H9 (cell line): Measurements from ENCODE around the gene NSUN7. TPM values are rescaled to one million over a fixed set of nuclear protein-coding genes. Genes with fewer than 3 reads are reported as not detected.

Source experiments
- DNase-seq: peaks from one replicate; pipeline ENCODE4 v3.0.0-alpha.2; 2017
- H2AFZ ChIP-seq: one replicate; pipeline ENCODE4 v1.6.1; 2013; ENCODE audit warnings: mild to moderate bottlenecking, low read length, control low read depth, moderate library complexity
- H2AK5ac ChIP-seq: 2 replicates; pipeline ENCODE4 v1.6.1; 2013; ENCODE audit warnings: low read length, control low read depth, mixed read lengths; ENCODE audit not compliant: insufficient read length
- H2BK120ac ChIP-seq: one replicate; pipeline ENCODE4 v1.6.1; 2013; ENCODE audit warnings: low read depth, mild to moderate bottlenecking, low read length, control low read depth, inconsistent platforms; ENCODE audit not compliant: poor library complexity, severe bottlenecking
- H2BK12ac ChIP-seq: 2 replicates; pipeline ENCODE4 v1.6.1; 2013; ENCODE audit warnings: low read length, control low read depth, mixed read lengths, low read depth; ENCODE audit not compliant: insufficient read length
- H2BK15ac ChIP-seq: 2 replicates; pipeline ENCODE4 v1.6.1; 2013; ENCODE audit warnings: low read depth, low read length, control low read depth
- H2BK20ac ChIP-seq: one replicate; pipeline ENCODE4 v1.6.1; 2013; ENCODE audit warnings: low read depth, mild to moderate bottlenecking, low read length, control low read depth, inconsistent platforms; ENCODE audit not compliant: poor library complexity, severe bottlenecking
- H2BK5ac ChIP-seq: 2 replicates; pipeline ENCODE4 v1.6.1; 2013; ENCODE audit warnings: low read length, control low read depth, mixed read lengths; ENCODE audit not compliant: insufficient read length
- H3K14ac ChIP-seq: 2 replicates; pipeline ENCODE4 v1.6.1; 2013; ENCODE audit warnings: low read length, control low read depth; ENCODE audit not compliant: insufficient read depth
- H3K18ac ChIP-seq: 2 replicates; pipeline ENCODE4 v1.6.1; 2013; ENCODE audit warnings: low read depth, mild to moderate bottlenecking, mixed read lengths, low read length, control low read depth; ENCODE audit not compliant: insufficient read length
- H3K23ac ChIP-seq: 2 replicates; pipeline ENCODE4 v1.6.1; 2013; ENCODE audit warnings: low read length, control low read depth, mixed read lengths, low read depth; ENCODE audit not compliant: insufficient read length
- H3K23me2 ChIP-seq: 2 replicates; pipeline ENCODE4 v1.6.1; 2013; ENCODE audit warnings: low read depth, mild to moderate bottlenecking, mixed read lengths, low read length, control low read depth; ENCODE audit not compliant: insufficient read length, poor library complexity, severe bottlenecking
- H3K27ac ChIP-seq: 2 replicates; pipeline ENCODE4 v1.5.1; 2013; ENCODE audit warnings: low read length, control low read depth, mixed read lengths, low read depth; ENCODE audit not compliant: insufficient read length
- H3K27me3 ChIP-seq: 2 replicates; pipeline ENCODE4 v1.6.1; 2013; ENCODE audit warnings: low read length, control low read depth, inconsistent platforms; ENCODE audit not compliant: insufficient read depth
- H3K4ac ChIP-seq: 2 replicates; pipeline ENCODE4 v1.6.1; 2013; ENCODE audit warnings: low read depth, mild to moderate bottlenecking, control low read depth, inconsistent platforms, low read length, moderate library complexity
- H3K4me1 ChIP-seq: 2 replicates; pipeline ENCODE4 v1.6.1; 2013; ENCODE audit warnings: low read length, control low read depth, inconsistent platforms; ENCODE audit not compliant: insufficient read depth
- H3K4me2 ChIP-seq: 2 replicates; pipeline ENCODE4 v1.6.1; 2013; ENCODE audit warnings: low read length, control low read depth, mixed read lengths; ENCODE audit not compliant: insufficient read length, insufficient read depth
- H3K56ac ChIP-seq: 2 replicates; pipeline ENCODE4 v1.6.1; 2013; ENCODE audit warnings: low read depth, mild to moderate bottlenecking, mixed read lengths, low read length, control low read depth; ENCODE audit not compliant: insufficient read length
- H3K79me1 ChIP-seq: 2 replicates; pipeline ENCODE4 v1.6.1; 2013; ENCODE audit warnings: low read depth, mild to moderate bottlenecking, moderate library complexity, low read length, control low read depth, inconsistent platforms; ENCODE audit not compliant: insufficient read depth, poor library complexity, severe bottlenecking
- H3K79me2 ChIP-seq: 2 replicates; pipeline ENCODE4 v1.6.1; 2013; ENCODE audit warnings: low read length, control low read depth, inconsistent platforms; ENCODE audit not compliant: insufficient read depth
- H3K9ac ChIP-seq: 2 replicates; pipeline ENCODE4 v1.6.1; 2013; ENCODE audit warnings: low read length, control low read depth, mixed read lengths; ENCODE audit not compliant: insufficient read length; ENCODE audit errors: extremely low read depth
- H3K9me3 ChIP-seq: one replicate; pipeline ENCODE4 v1.6.1; 2013; ENCODE audit warnings: low read depth, low read length, inconsistent platforms; ENCODE audit not compliant: control insufficient read depth
- H3T11ph ChIP-seq: one replicate; pipeline ENCODE4 v1.6.1; 2013; ENCODE audit warnings: mild to moderate bottlenecking, low read length, control low read depth, inconsistent platforms
- H4K20me1 ChIP-seq: one replicate; pipeline ENCODE4 v1.6.1; 2013; ENCODE audit not compliant: control insufficient read depth, insufficient read length, insufficient read depth
- H4K5ac ChIP-seq: 2 replicates; pipeline ENCODE4 v1.6.1; 2013; ENCODE audit warnings: low read depth, mild to moderate bottlenecking, mixed read lengths, low read length, control low read depth; ENCODE audit not compliant: insufficient read length
- H4K8ac ChIP-seq: replicated peaks from 2 replicates; pipeline ENCODE4 v1.6.1; 2013; ENCODE audit warnings: low read length, control low read depth, mixed read lengths, low read depth; ENCODE audit not compliant: insufficient read length
- H4K91ac ChIP-seq: 2 replicates; pipeline ENCODE4 v1.6.1; 2013; ENCODE audit warnings: low read depth, mild to moderate bottlenecking, moderate library complexity, mixed read lengths, low read length, control low read depth; ENCODE audit not compliant: insufficient read length
- H3K27ac Mint-ChIP-seq, 3 experiments: 2 replicates in 2 of 3; 3 replicates in 1 of 3; pipeline ENCODE4 v1.8.0; 2020 to 2021; ENCODE audit warnings: mixed read lengths in 3 of 3, mild to moderate bottlenecking in 1 of 3, moderate library complexity in 1 of 3
- H3K27me3 Mint-ChIP-seq: 2 replicates; pipeline ENCODE4 v1.8.0; 2021; ENCODE audit warnings: low read depth, mild to moderate bottlenecking, moderate library complexity, mixed read lengths
- H3K36me3 Mint-ChIP-seq, 3 experiments: 2 replicates in 2 of 3; 3 replicates in 1 of 3; pipeline ENCODE4 v1.8.0; 2020 to 2021; ENCODE audit warnings: low read depth in 3 of 3, mixed read lengths in 3 of 3; ENCODE audit not compliant: insufficient read depth in 1 of 3
- H3K4me1 Mint-ChIP-seq, 2 experiments: 2 replicates each; pipeline ENCODE4 v1.8.0; 2020; ENCODE audit warnings: mixed read lengths in 2 of 2
- H3K4me3 Mint-ChIP-seq, 2 experiments: 2 replicates in 1 of 2; 3 replicates in 1 of 2; pipeline ENCODE4 v1.8.0; 2020 to 2021; ENCODE audit warnings: mild to moderate bottlenecking in 2 of 2, mixed read lengths in 2 of 2, moderate library complexity in 1 of 2
- H3K9me3 Mint-ChIP-seq, 2 experiments: 2 replicates in 1 of 2; 3 replicates in 1 of 2; pipeline ENCODE4 v1.8.0; 2020; ENCODE audit warnings: mild to moderate bottlenecking in 2 of 2, mixed read lengths in 2 of 2, moderate library complexity in 1 of 2
- WGBS: extraction: QIAGEN DNeasy Blood & Tissue Kit; methylation state at CpG from one replicate; pipeline ENCODE4 v1.1.7; 2013; ENCODE audit warnings: missing lambda C conversion rate, low lambda C conversion rate, mixed read lengths; ENCODE audit not compliant: insufficient read length; ENCODE audit errors: extremely low coverage; 5-methylcytosine and 5-hydroxymethylcytosine counted together
- total RNA-seq: library from RNA; stranded (reverse); gene quantifications from 2 replicates; pipeline ENCODE4 v1.2.1, GENCODE V29; 2021
- TF ChIP-seq, protein P1 (sequence below): fragments of 200-600 bp; sonication (generic); conservative IDR thresholded peaks from 3 replicates; pipeline ENCODE4 v1.8.0; 2021; ENCODE audit warnings: antibody characterized with exemption, mild to moderate bottlenecking

NSUN7 gene
- total RNA-seq, 1 experiment from 2014 or later: 15.9 TPM

DNA sequence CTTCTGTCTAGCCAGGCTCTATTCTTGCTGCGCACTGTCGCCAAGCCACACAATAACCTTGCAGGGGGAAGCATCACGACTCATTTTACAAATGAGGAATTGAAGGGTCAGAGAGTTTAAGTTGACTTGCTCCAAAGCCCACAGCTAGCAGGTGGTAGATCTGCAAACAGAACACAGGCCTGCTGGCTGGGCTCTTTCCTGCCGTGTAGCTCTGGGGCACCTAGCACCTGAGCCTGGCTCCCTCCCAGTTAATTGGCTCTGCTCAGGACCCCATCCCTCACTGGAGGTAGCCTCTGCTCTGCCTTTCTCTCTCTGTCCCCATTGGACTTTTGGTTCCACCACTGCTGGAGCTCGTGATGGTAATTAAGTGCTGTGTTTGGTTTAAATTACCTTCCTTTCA lies 98.5 kb downstream of the NSUN7 start:
- H3K27ac Mint-ChIP-seq: peak overlapping the region in 2 of 3 experiments; percentile 87 to 90; a peak in 5 of 7 replicates
- H3K23me2 ChIP-seq: no peaks in the 10 kb centered on the region
- no peak overlapping the region for H2BK15ac ChIP-seq
- no peak overlapping the region for H2AK5ac ChIP-seq
- H4K20me1 ChIP-seq: no peaks in the 10 kb centered on the region
- no peak overlapping the region for H2BK20ac ChIP-seq
- no peak overlapping the region for H4K8ac ChIP-seq
- H3K9me3 Mint-ChIP-seq: no peaks in the 10 kb centered on the region
- H3K79me2 ChIP-seq: peaks cover 6% of the 10 kb centered on the region; the same call in 1 of the 2 replicates
- H3T11ph ChIP-seq: no peak overlapping the region
- no peak overlapping the region for H3K9ac ChIP-seq
- H3K36me3 Mint-ChIP-seq: peaks cover 4 to 7% (median 6%) of the 10 kb centered on the region in 3 experiments; a peak in 6 of 7 replicates
- no peak overlapping the region for H3K4me2 ChIP-seq
- H2BK12ac ChIP-seq: no peak overlapping the region
- no CpG with 5 or more reads among the region's 5 CpGs for WGBS
- no peak for DNase-seq
- no peak overlapping the region for H2BK5ac ChIP-seq
- H3K4ac ChIP-seq: no peak overlapping the region
- peak overlapping the region in 1 of 2 experiments; percentile 36; a peak in 1 of 5 replicates for H3K4me3 Mint-ChIP-seq
- no peak overlapping the region for H3K14ac ChIP-seq
- peaks cover 2% of the 10 kb centered on the region; the same call in 1 of the 2 replicates for H3K4me1 ChIP-seq
- no peaks in the 10 kb centered on the region; the same call in 1 of the 2 replicates for H3K27me3 Mint-ChIP-seq
- H3K9me3 ChIP-seq: no peaks in the 10 kb centered on the region
- TF ChIP-seq, protein P1, sequence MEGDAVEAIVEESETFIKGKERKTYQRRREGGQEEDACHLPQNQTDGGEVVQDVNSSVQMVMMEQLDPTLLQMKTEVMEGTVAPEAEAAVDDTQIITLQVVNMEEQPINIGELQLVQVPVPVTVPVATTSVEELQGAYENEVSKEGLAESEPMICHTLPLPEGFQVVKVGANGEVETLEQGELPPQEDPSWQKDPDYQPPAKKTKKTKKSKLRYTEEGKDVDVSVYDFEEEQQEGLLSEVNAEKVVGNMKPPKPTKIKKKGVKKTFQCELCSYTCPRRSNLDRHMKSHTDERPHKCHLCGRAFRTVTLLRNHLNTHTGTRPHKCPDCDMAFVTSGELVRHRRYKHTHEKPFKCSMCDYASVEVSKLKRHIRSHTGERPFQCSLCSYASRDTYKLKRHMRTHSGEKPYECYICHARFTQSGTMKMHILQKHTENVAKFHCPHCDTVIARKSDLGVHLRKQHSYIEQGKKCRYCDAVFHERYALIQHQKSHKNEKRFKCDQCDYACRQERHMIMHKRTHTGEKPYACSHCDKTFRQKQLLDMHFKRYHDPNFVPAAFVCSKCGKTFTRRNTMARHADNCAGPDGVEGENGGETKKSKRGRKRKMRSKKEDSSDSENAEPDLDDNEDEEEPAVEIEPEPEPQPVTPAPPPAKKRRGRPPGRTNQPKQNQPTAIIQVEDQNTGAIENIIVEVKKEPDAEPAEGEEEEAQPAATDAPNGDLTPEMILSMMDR: no peak
- H3K18ac ChIP-seq: no peak overlapping the region
- H3K79me1 ChIP-seq: no peaks in the 10 kb centered on the region
- H3K27ac ChIP-seq: no peak overlapping the region
- H4K5ac ChIP-seq: no peak overlapping the region
- no peak overlapping the region for H3K23ac ChIP-seq
- peaks cover 32 to 35% of the 10 kb centered on the region in 2 experiments for H3K4me1 Mint-ChIP-seq
- no peak overlapping the region for H2BK120ac ChIP-seq
- no peaks in the 10 kb centered on the region for H3K27me3 ChIP-seq
- no peak overlapping the region for H3K56ac ChIP-seq
- H2AFZ ChIP-seq: no peak overlapping the region
- no peak overlapping the region for H4K91ac ChIP-seq
